Measurements from ENCODE around the gene TP53I13.

The TP53I13 gene

DNA sequence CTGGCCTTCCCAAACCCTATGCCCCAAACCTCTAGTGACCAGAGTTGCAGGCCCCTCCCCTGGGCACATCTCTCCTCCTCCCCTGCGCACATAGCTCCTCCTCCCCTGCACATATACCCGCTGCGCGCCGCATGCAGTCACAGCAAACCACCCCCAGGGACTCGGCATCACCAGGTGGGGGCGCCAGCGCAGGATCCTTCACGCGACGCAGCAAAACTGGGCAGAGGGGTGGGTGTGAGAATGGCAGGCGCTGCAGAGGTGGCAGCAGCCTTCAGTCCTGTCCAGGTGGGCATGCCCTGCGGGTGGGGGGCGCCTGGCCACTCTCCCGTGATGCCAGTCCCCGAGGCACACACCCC is 48.6 kb downstream of the TP53I13 start:
- DNase-seq: no peak

DNA sequence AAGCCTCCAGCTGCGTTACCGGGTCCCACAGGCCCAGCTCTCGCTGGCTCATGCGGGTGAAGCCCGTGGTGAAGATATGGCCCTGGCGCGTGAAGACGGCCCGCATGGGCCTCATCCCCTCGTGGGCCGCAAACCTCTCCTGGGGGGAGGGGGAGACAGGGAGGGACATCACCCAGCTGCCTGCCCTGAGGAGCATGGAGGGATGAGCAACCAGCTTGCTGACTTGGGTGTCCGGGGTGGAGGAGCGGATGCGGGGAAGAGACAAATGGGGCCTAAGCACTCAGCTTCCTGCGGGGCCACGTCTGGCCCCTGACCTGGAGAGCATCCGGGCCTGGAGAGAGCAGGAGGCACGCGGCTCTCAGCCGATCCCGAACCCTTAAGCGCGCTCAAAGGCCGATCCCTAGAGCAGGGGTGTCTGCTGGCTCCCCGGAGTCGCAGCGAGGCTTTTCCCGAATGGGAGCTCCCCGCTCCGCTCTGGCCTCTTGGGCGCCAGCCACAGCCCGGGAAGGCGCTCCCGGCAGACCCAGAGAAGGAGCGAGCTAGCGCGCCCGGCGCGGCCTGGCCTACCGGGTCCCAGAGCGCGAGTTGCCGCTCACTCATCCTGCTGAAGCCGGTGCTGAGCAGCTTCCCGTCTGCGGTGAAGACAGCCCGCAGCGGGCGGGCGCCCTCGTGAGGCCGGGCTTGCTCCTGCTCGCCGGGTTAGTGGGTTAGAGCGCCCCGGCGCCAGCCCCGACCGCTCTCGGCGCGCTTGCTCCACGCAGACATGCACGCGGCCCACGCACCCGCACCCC is 49.2 kb downstream of the TP53I13 start:
- no peak for DNase-seq

DNA sequence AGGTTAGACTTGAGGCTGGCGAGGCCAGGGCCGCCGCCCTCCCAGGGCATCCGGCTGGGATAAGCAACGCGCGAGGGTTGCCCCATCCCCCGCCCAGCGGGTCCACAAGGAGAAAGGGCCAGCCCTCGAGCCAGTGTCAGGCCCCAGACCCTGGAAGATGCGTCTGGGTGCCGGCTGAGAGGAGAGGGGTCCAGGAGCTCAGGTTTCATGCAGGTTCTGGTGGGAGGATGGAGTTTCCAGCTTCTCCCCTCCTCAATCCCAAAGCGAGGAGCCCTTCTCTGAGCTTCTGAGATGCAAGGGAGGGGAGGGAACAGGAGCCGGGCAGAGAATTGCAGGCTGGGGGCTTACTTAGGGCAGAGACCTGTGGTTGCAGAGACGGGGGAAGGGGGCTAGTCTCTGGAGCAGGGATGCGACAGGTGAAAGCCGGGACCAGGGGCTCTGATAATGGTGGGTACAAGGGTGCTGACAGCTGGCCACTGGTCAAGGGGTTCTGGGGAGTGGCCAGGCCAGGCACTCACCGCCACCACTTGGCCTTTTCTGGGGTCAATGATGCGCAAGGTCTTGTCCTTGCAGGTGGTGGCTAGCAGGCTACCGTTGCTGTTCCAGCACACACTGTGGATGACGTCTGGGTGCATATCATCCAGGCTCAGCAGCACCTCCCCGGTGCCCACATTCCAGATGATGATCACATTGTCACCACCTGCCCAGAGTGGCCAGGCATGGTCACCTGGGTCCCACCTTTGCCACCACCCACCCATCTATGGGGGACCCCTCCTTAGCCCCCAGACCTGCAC is 50.0 kb downstream of the TP53I13 start:
- DNase-seq: no peak

DNA sequence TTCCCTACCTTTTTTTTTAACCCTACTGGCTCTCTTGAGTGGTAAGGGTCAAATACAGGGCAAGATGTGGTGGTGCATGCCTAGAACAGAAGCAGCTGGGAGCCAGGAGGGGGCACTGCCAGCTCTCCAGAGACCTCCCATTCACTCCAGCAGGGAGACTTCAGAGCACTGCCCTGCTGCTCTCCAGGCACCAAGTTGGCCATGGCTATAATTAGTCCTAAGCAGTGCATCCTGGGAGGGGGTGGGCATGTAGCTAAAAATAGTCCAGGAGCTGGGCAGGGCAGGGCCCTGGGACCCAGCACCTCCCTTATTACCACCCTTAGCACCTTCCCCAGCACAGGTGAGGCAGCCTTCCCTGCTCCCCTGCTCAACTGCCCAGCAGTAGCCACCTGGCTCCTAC is 50.8 kb downstream of the TP53I13 start:
- DNase-seq: peak in 1 of 2 experiments; percentile 18

DNA sequence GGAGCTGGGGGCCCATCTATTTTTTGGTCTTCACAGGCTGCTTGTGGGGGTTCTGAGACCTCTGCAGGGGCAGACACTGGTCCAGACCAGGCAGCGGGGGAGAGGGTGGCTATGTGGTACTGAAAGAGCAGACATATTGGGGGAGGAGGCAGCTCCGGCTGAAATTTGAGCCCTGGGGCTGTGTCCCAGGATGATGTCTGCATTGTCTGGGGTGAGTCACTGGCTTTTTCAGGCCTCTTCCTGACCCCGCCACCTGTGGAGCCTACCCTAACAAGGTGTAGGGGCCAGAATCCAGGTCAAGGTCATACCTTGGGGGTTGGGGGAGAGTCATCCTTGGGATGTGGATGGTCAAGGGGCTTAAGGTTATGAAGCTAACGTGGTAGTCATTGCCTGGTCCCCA is 51.8 kb downstream of the TP53I13 start:
- DNase-seq: no peak

DNA sequence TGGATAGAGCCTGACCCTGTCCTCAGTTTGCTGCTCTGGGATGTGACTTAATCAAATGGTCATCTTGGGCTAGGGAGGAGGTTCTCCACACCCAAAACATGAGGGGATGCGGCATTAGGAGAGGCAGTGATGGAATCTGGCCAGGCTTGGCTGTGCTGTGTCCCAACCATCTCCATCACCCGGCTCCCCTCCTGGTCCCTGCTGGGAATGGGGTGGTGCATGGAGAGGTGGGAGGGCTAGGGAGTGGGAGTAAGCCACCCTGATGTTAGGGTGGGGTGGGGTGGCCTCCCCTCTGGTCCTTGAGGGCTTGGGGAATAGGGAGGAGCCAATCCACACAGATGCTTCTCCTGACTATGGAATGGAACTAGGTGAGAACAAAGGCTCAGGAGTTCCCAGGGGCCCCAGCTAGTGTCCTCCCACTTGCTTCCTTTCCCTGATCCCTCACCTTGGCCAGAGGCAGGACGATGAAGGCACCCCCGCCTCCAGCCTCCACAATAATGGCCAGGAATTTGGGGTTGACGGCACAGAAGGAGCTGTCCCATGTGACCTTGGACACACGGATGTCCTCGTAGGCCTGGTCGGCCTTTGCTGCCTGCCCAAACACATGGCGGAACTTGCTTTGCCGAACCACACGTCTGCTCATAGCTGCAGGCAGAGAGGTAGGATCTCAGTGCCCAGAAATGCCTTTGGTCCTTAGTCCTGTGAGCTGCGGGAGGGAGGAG is 52.4 kb downstream of the TP53I13 start:
- no peak for DNase-seq

DNA sequence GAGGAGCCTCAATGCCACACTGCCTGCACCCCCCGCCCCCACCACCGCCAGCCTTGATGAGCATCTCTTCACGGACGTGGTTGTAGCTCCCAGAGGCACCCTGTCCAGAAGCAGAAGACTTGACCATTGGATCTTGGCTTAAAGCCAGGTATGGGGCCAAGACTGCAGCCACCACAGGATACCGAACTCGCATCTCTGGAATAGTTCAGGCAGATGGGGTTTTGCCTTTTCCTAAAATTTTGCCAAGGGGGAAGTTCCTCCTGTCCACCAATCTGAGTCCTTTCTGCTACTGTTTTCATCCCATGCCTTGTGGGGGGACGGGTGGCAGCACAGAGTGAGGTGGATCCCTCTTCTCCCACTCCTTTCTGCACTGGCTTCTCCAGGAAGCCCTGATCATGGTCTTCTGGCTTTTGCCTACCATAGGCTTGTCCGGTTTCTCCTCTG is 53.3 kb downstream of the TP53I13 start:
- DNase-seq: no peak
